Stimulated activated CD8-positive, alpha-beta memory T cell treated with anti-CD3 and anti-CD28 coated beads, Interleukin-7, amount 100 ng/mL, for 24 hours (primary cell): ENCODE results near the gene MCM8.
A peak's percentile ranks its signal among the peaks of the same experiment; 100 is the strongest.

ENCODE experiments used
- DNase-seq: peaks from one replicate; pipeline ENCODE4 v3.0.0-alpha.2; 2020; ENCODE audit warnings: low read depth

Gene MCM8

GRCh38 chr20:5947276-5947675, 3.2 kb upstream of the MCM8 start:
- peak; percentile 12 for DNase-seq

DNA sequence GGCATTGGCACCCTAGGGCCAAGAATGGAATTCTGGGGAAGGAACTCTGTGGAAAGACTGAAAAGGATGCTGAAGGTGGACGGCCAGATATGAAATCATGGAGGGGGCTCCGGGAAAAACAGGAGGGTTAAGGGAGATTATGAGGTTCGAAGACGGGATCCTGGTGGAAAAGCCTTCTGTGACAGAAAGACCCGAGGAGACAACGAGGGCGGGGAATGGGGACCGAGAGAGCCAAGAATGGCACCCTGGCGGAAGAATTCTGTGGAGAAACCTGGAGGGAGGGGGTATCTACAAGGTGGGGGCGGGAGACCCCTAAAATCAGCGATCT, 545 bp upstream of the MCM8 start:
- DNase-seq: no peak

DNA sequence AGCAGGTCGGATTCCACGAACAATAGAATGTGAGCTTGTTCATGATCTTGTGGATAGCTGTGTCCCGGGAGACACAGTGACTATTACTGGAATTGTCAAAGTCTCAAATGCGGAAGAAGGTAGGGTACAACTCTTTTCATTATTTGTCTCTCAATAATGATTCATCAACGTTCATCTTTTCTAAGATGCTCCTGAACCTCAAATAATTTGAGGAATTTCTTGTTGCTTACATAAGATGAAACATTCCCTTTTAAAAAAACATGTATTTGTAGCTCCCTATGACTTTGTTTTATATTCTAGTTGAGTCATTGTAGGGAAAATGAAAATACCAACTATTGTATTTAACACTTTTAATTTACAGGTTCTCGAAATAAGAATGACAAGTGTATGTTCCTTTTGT, 17.0 kb downstream of the MCM8 start:
- DNase-seq: no peak

DNA sequence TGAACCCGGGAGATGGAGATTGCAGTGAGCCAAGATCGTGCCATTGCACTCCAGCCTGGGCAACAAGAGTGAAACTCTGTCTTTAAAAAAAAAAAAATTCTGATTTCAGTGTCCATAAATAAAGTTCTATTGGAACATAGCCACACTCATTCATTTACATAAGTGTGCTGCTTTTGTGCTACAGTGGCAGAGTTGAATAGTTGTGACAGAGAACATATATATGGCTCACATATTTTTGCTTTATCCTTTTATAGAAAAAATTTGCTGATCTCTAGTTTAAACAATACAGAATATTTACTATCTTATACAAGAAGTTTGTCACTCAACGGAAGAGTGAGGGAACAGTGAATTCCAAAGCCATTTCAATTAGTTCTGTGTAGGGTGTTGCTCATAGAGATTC, 18.0 kb downstream of the MCM8 start:
- DNase-seq: no peak

- no peak for DNase-seq
Observed at GRCh38 chr20:5969348-5969935, 19.0 kb downstream of the MCM8 start.

DNA sequence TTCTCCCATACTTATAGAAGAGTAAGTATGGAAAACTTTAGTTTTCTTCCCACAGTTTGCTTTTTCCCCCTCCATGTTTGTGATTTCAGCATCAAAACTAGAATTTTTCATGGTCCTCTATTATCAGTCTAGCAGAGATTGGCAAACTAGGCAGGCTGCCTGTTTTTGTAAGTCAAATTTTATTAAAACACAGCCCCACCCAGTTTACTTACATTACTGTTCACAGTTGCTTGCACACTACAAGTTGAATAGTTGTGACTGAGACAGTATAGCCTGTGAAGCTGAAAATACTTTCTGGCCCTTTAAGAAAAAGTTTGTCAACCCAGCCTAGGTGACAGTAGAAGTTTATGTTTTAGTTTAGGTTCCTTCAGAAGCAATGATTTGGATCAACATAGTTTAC, 19.5 kb downstream of the MCM8 start:
- DNase-seq: no peak

GRCh38 chr20:5970381-5970780, 19.9 kb downstream of the MCM8 start:
- DNase-seq: no peak

DNA sequence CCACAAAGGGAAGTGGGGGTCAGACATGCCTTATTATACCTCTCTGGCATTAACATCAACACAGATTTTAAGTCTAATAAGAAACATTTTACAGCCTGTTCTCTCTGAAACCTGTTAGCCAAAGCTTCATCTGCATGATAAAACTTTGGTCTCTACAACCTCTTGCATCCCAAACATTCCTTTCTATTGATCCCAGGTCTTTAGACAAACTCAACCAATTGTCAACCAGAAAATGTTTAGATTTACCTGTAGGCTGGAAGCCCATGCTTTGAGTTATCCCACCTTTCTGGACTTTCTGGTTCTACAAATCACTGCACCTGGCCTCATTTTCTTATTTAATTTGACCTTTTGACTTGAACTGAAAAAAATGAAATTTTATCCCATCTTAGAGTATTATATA, 20.8 kb downstream of the MCM8 start:
- no peak for DNase-seq

DNA sequence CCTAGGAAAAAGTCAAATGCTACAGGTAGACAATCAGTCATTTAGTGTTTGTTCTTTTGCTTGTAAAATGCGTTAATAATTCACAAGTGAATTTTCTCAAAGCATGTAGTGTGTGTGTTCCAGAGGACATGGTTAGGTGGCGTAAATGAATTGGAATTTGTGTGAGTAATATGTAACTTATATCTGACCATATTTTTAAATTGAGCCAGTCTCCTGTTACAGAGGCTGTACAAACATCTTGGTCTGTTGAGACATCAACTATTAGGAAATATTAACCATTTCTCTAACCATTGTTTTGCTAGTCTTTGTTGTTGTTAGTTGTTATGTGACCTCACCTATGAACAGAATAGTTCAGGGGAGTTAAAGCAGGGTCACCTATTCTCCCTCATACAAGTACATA, 22.7 kb downstream of the MCM8 start:
- no peak for DNase-seq

DNA sequence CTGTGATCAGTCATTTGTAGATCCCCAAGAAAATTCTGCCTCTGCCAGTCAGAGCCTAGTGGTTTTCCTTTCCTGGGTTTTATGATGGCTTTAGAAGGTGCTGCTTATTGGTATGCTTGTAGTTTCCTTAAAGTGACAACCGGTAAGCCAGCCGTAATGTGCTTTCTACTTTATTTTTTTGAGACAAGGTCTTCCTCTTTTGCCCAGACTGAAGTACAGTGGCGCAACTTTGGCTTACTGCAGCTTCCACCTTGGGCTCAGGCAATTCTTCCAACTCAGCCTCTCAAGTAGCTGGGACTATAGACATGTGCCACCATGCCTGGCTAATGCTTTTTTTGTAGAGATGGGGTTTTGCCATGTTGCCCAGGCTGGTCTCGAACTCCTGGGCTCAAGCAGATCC, 23.5 kb downstream of the MCM8 start:
- DNase-seq: no peak

DNA sequence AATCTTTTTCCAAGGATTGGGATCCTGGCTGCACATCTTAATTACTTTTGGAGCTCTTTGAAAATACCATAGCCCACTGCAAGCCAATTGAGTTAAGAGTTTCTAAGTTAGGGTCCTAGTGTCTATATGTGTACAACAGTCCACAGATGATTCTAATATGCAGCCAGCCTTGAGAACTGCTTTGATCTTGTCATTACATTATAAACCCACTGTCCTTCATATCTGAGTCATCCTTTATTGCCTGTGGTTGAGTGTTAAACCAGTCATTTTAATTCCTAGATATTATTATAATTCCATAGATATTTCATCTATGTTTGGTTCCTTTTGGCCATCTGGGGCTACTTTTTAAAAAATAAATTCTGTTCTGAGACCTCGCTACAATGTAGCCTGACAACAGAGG, 24.1 kb downstream of the MCM8 start:
- DNase-seq: no peak

- DNase-seq: no peak
Observed at GRCh38 chr20:5975778-5976177, 25.3 kb downstream of the MCM8 start.

DNA sequence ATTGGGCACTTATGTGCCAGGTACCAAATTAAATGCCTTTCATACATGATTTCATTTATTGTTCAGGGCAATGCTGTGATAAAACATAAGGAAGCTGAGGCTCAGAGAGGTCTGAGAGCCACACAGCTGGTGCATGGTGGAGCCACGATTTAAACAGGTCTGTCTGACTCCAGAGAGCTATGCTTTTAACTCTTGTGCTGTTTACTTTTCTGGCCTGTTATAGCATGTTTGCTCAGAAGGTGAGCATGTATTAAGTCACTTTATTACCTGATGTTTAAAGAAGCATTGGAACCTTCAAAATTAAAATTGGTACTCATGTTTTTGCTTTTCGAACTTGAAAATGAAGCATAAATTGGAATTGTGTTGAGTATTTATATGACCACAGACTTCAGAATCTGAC, 26.8 kb downstream of the MCM8 start:
- DNase-seq: no peak

DNA sequence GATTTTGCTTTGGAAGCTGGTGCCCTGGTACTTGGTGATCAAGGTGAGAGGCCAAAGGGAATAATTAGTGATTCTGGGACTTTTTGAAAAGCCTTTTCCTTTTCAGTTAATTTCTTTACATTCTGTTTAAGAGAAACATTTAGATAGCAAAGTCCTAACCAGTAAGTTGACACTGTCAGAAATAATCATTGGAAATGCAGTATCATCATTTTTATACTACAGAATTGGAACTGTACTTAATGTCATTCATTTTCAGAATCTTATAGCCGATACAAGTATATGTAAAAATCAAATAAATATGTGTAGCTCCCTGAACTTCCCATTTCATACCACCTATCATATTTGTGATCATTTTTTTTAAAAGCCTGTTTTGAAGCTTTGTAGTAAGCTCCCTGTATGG, 27.5 kb downstream of the MCM8 start:
- DNase-seq: no peak

GRCh38 chr20:5979801-5980200, 29.3 kb downstream of the MCM8 start:
- no peak for DNase-seq

- DNase-seq: no peak
Observed at GRCh38 chr20:5980720-5981538, 30.5 kb downstream of the MCM8 start.

DNA sequence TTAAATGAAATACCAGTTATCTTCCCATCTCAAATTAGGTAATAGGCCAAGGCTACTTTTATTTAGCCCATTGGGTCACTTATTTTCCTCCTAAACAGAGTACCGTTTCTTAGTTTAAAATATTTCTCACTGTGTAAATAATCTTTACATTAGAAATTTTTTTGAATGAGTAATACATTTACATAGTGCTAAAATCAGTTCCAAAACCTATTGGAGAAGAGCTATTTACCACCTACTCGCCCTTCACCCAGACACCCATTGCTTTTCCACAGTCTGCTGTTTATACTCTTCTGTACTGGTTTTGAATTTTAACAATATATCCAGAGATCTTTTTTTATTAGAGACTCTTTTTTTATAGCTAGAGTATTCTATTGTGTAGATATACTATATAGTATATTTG, 36.9 kb downstream of the MCM8 start:
- no peak for DNase-seq

DNA sequence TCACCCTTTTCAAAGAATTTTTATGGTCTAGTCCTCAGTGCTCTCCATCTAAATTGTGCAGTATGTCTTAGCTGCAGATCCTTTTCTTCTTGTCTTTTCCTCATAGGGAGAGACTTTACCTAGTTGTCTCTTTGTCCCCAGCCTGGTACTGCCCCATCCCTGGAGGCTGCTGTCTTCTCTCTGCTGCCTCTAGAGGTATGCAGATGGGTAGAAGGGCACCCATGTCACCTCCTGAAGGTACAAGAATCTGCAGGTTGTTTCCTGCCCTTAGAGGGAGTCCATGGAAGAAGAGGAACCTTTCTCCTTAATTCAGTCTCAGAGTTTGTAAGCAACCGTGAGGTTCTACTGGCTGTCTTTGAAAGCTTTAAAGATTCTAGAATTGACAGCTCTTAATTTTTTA, 39.1 kb downstream of the MCM8 start:
- no peak for DNase-seq

DNA sequence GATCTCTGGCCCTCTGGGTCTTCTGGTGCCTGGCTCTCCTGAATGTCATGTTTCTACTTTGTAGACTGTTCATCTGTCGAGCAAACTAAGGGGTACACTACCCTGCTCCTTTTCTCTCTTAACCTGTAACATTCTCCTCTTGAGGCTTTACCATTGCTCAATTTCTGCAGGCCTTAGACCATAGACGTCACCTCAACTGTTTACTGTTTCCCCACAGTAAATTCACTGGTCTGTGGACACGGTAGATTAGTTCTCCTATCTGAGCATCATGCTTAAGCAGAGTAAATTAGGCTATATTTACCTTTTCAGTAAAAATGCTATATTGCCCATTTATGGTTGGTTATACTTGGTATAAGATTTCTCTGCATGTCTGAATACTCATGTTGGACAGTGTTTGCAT, 40.5 kb downstream of the MCM8 start:
- DNase-seq: no peak

DNA sequence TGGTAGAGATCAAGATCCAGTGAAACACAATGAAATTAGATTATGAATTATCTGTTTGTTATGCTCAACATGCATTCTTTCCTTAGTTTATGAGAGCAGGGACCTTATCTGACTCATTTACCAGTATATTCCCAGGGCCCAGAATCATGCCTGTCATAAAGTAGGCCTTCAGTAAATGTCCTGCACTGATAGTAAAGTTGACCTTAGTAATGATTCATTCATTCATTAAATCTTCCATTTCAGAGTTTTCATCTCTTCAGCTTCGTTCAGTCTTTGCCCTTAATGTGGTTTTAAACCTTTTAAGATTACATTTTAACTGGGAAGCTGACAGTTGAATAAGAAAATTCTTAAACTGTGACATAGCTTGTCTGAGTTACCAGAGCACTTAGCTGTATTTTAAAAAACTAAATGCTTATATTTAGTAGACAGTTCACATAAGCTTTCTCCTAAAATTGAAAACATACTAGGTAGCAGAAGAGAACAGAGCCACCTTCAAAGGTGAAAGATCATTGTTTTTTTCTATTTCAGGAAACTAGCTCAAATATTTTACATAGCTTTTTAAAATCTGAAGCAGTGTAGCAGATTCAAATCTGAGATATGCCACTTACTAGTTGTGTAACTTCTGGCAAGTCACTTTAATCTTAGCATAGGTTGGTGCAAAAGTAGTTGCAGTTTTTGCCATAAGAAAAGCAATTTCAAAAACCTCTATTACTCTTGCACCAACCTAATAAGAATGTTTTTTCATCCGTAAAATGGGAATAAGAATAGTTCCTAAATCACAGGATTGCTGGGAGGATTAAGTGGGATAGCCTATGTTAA, 41.4 kb downstream of the MCM8 start:
- DNase-seq: no peak

- DNase-seq: no peak
Observed at GRCh38 chr20:5996765-5997164, 46.3 kb downstream of the MCM8 start.

DNA sequence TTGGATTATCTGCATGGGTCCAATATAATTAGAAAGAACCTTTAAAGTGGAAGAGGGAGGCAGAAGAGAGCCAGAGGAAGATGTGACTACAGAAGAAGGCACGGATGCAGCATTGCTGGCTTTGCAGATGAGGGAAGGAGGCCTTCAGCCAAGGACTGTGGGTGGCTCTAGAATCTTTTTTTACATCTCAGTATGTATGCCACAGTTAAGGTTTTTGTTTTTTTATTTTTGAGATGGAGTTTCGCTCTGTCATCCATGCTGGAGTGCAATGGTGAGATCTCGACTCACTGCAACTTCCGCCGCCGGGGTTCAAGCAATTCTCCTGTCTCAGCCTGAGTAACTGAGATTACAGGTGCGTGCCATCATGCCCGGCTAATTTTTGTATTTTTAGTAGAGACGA, 49.3 kb downstream of the MCM8 start:
- DNase-seq: no peak

GRCh38 chr20:6000871-6001270, 50.4 kb downstream of the MCM8 start:
- DNase-seq: no peak

GRCh38 chr20:6006603-6006949, 56.1 kb downstream of the MCM8 start:
- no peak for DNase-seq
